GM12878 (cell line): ENCODE data around the gene SPINK4. TPM values are rescaled to one million over a fixed set of nuclear protein-coding genes. Genes with fewer than 3 reads are reported as not detected.

Source experiments
- ATAC-seq: fragments of 200-7000 bp; cut with Tn5 transposase; 3 replicates; pipeline ENCODE4 v1.9.1; 2020; ENCODE audit warnings: mild to moderate bottlenecking, moderate library complexity
- BruUV-seq: library from RNA; stranded (reverse); fragments of 400-500 nt; replicated peaks from 2 replicates; lab custom pipeline; 2021; lab: Mats Ljungman, UMichigan
- CTCF ChIA-PET: fragments of 300-600 bp; sonication (Branson Sonifier 250); formaldehyde crosslinking; extraction: SDS; loops from one replicate; lab custom pipeline; 2021; ENCODE audit warnings: inconsistent platforms; lab: Yijun Ruan, JAX
- POLR2A ChIA-PET: fragments of 350-600 bp; formaldehyde crosslinking; extraction: SDS; loops from one replicate; lab custom pipeline; 2021; ENCODE audit warnings: inconsistent platforms; lab: Charles Lee
- RAD21 ChIA-PET: fragments of 300-600 bp; sonication (Branson Sonifier 250); formaldehyde crosslinking; loops from one replicate; lab custom pipeline; 2023; ENCODE audit warnings: antibody characterized with exemption; ENCODE audit not compliant: unreplicated experiment; lab: Charles Lee
- SMC1A ChIA-PET: fragments of 300-600 bp; sonication (Branson Sonifier 250); formaldehyde crosslinking; loops from one replicate; lab custom pipeline; 2023; ENCODE audit not compliant: unreplicated experiment, uncharacterized antibody; lab: Charles Lee
- DNase-seq: peaks from one replicate; pipeline ENCODE4 v3.0.0-alpha.2; 2011; ENCODE audit warnings: low read depth, low spot score
- FAIRE-seq: peaks from 3 replicates; lab custom pipeline; 2011; peaks lifted over from hg19 to GRCh38; lab: Jason Lieb, UNC
- H2AFZ ChIP-seq: 2 replicates; pipeline ENCODE4 v1.6.0; 2011; ENCODE audit warnings: low read depth, low read length, control low read depth; ENCODE audit not compliant: control insufficient read depth
- H3K27ac ChIP-seq: 2 replicates; pipeline ENCODE4 v1.5.1; 2011; ENCODE audit warnings: control low read depth; ENCODE audit not compliant: control insufficient read depth, insufficient read depth
- H3K27me3 ChIP-seq, 2 experiments: replicated peaks in 1 of 2; 2 replicates each; pipeline versions ENCODE4 v1.6.0 to v1.6.1; 2011; ENCODE audit warnings: low read length in 1 of 2; ENCODE audit not compliant: control insufficient read depth in 2 of 2, insufficient read depth in 2 of 2
- H3K36me3 ChIP-seq, 2 experiments: 2 replicates each; pipeline ENCODE4 v1.5.1; 2011; ENCODE audit warnings: low read length in 1 of 2; ENCODE audit not compliant: control insufficient read depth in 2 of 2, insufficient read depth in 2 of 2
- H3K4me1 ChIP-seq: 2 replicates; pipeline ENCODE4 v1.6.1; 2011; ENCODE audit warnings: mild to moderate bottlenecking, low read length, moderate library complexity, mixed read lengths; ENCODE audit not compliant: control insufficient read depth, insufficient read depth
- H3K4me2 ChIP-seq: 2 replicates; pipeline ENCODE4 v1.6.0; 2011; ENCODE audit warnings: control low read depth; ENCODE audit not compliant: control insufficient read depth, insufficient read depth
- H3K4me3 ChIP-seq: fragments of 200-600 bp; sonication (generic); 2 replicates; pipeline ENCODE4 v1.5.1; 2016
- H3K79me2 ChIP-seq: 2 replicates; pipeline ENCODE4 v1.6.0; 2011; ENCODE audit warnings: low read length; ENCODE audit not compliant: control insufficient read depth, insufficient read depth
- H3K9ac ChIP-seq: 2 replicates; pipeline ENCODE4 v1.8.0; 2011; ENCODE audit warnings: low read length, control low read depth, mixed read lengths; ENCODE audit not compliant: control insufficient read depth, insufficient read depth
- H3K9me3 ChIP-seq: replicated peaks from 3 replicates; pipeline ENCODE4 v1.5.1; 2011; ENCODE audit warnings: mild to moderate bottlenecking, low read length; ENCODE audit not compliant: control insufficient read depth, insufficient read depth
- H4K20me1 ChIP-seq: 2 replicates; pipeline ENCODE4 v1.6.0; 2011; ENCODE audit not compliant: control insufficient read depth, insufficient read depth
- CTCF ChIP-seq, 3 experiments: IDR thresholded peaks in 2 of 3; conservative IDR thresholded peaks in 1 of 3; 2 replicates each; pipeline ENCODE4 v1.5.1; 2011; ENCODE audit warnings: low read depth in 3 of 3, low read length in 3 of 3, mild to moderate bottlenecking in 3 of 3, control low read depth in 2 of 3, moderate library complexity in 2 of 3, inconsistent platforms in 1 of 3, mixed read lengths in 1 of 3; ENCODE audit not compliant: control insufficient read depth in 2 of 3, insufficient read depth in 1 of 3; ENCODE audit errors: extremely low read depth in 1 of 3
- JUND ChIP-seq: IDR thresholded peaks from 2 replicates; pipeline ENCODE4 v1.6.1; 2012; ENCODE audit warnings: low read depth, mild to moderate bottlenecking, low read length, improper control_type of control experiment, moderate library complexity
- PML ChIP-seq: IDR thresholded peaks from 2 replicates; pipeline ENCODE4 v1.6.1; 2012; ENCODE audit warnings: low read length, inconsistent platforms
- WRNIP1 ChIP-seq: IDR thresholded peaks from 2 replicates; pipeline ENCODE4 v1.6.1; 2011; ENCODE audit warnings: low read depth, low read length, improper control_type of control experiment, borderline replicate concordance
- WGBS: methylation state at CpG from one replicate; pipeline ENCODE4 v1.1.6; 2016; ENCODE audit warnings: low lambda C conversion rate; ENCODE audit not compliant: insufficient replicate concordance, insufficient coverage; ENCODE audit errors: missing lambda C conversion rate; 5-methylcytosine and 5-hydroxymethylcytosine counted together
- in situ Hi-C: fragments of 300-500 bp; cut with MboI; formaldehyde crosslinking; loops from 9 replicates; pipeline ENCODE4 v1.14.3; 2018; ENCODE audit warnings: mixed read lengths
- intact Hi-C: fragments of 100-400 bp; cut with micrococcal nuclease; formaldehyde crosslinking; loops from one replicate; pipeline ENCODE4 v1.14.2; 2022; ENCODE audit not compliant: unreplicated experiment
- polyA plus RNA-seq, 11 experiments: library from polyadenylated mRNA; depleted of rRNA in 4 of 11; unstranded in 6 of 11; stranded (reverse) in 5 of 11; fragments of >200 nt; fragmentation: Nextera tagmentation in 4 of 11; fragmentation: Illumina TruSeq in 1 of 11; extraction: Ambion mirVana in 4 of 11; extraction: Trizol in 1 of 11; gene quantifications; 1 replicate in 1 of 11; 2 replicates in 10 of 11; pipeline versions ENCODE4 v1.2.1 to v1.2.3, GENCODE V29; 2011 to 2016; ENCODE audit warnings: inconsistent platforms in 2 of 11, missing spikeins in 2 of 11, low read depth in 1 of 11
- total RNA-seq, 4 experiments: library from RNA; depleted of rRNA in 3 of 4; stranded (reverse); fragments of >200 nt in 3 of 4; fragmentation: Illumina TruSeq in 1 of 4; extraction: Trizol in 1 of 4; gene quantifications; 2 replicates each; pipeline versions ENCODE4 v1.2.1 to v1.2.3, GENCODE V29; 2013 to 2021

The SPINK4 gene
- total and polyA plus RNA-seq, 10 of the 15 experiments (the other 5 are each of a cell fraction or from before 2014, with no cell fraction given), result not detected

GRCh38 chr9:33291031-33291397 lies 51.0 kb downstream of the SPINK4 start:
- Histone ChIP-seq H4K20me1 (no peaks in the 10 kb centered on the region), H3K9ac (peak overlapping the region; percentile 99), H3K27ac (peak overlapping the region; percentile 100), H3K9me3 (no peaks in the 10 kb centered on the region), H3K4me1 (peaks cover 19% of the 10 kb centered on the region), H2AFZ (no peak overlapping the region), H3K79me2 (peaks cover 57% of the 10 kb centered on the region), H3K27me3 (no peaks in the 10 kb centered on the region), H3K4me2 (peak overlapping the region; percentile 60), H3K36me3 (peaks cover 0 to 15% of the 10 kb centered on the region in 2 experiments; a peak in 1 of 4 replicates), H3K4me3 (peak overlapping the region; percentile 77)
- ChIA-PET POLR2A (interaction anchor here (1.2 kb wide), 1 partner anchor 8 kb away, joined by 4 read pairs; no protein-coding TSS in a partner anchor), RAD21 (no interaction called here), SMC1A (interaction anchor here (0.6 to 1.0 kb wide), 2 partner anchors 157 to 162 kb away, joined by 3 read pairs; no protein-coding TSS in a partner anchor), CTCF (interaction anchor here (0.7 to 1.4 kb wide), 3 partner anchors 42 to 84 kb away, joined by 3 to 7 read pairs (median 3); no protein-coding TSS in a partner anchor)
- in situ Hi-C loops (no loop called here), intact Hi-C loops (loop anchor here (10.0 kb wide), 1 partner anchor 126 kb away; the partner anchor contains the start of gene B4GALT1)
- BruUV-seq, result no TSS peak
- ATAC-seq, result peak; percentile 29
- TF ChIP-seq WRNIP1, result 0 out of 2 replicates have a peak, but pooled peaks have one; percentile 35
- TF ChIP-seq CTCF (IDR thresholded peaks at IDR 0.05 in 2 of 3, conservative IDR thresholded peaks at IDR 0.05 in 1 of 3; ENCODE audit: control insufficient read depth in 2 of 3, extremely low read depth in 1 of 3, insufficient read depth in 1 of 3, low read depth in 3 of 3, low read length in 3 of 3), result 0 out of 6 replicates have a peak, but pooled peaks of 1 of the 3 experiments have one; percentile 0
- no peak for TF ChIP-seq PML
- TF ChIP-seq JUND, result no peak
- no peak for FAIRE-seq
- WGBS, result 33% methylated on average over 7 of the region's 7 CpGs
- no peak for DNase-seq
